COR-L47 (cell line): ENCODE data around the gene CCDC106.

Experiments
- DNase-seq: peaks from one replicate; lab custom pipeline; 2025; lab: John Stamatoyannopoulos, UW

The CCDC106 gene

DNA sequence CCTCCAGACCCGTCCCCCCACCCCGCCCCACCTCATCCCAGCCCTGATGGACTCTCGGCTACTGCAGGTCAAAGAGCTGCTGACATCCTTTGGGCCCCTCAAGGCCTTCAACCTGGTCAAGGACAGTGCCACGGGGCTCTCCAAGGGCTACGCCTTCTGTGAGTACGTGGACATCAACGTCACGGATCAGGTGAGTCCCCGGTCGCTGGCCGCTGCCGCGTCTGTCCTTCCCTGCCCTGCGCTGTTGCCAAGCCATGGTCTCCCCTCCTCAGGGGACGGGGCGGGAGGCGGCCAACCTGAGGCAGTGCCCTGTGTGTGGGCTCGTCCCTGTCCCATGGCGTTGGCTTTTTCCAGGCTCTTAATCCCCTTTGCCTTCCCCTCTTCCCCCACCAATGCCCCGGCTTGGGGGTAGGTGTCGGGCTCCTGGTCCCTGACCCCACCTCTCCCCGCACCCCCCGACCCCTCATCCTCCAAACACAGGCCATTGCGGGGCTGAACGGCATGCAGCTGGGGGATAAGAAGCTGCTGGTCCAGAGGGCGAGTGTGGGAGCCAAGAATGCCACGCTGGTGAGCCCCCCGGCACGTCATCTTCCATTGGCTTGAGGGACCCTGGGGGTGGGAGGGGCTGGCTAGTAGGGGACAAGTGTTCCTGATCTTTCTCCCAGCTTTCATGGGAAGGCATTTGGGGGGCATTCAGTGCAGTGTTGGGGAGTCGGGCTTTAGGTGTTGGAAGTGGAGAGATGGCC lies 20.8 kb downstream of the CCDC106 start:
- DNase-seq = no peak

DNA sequence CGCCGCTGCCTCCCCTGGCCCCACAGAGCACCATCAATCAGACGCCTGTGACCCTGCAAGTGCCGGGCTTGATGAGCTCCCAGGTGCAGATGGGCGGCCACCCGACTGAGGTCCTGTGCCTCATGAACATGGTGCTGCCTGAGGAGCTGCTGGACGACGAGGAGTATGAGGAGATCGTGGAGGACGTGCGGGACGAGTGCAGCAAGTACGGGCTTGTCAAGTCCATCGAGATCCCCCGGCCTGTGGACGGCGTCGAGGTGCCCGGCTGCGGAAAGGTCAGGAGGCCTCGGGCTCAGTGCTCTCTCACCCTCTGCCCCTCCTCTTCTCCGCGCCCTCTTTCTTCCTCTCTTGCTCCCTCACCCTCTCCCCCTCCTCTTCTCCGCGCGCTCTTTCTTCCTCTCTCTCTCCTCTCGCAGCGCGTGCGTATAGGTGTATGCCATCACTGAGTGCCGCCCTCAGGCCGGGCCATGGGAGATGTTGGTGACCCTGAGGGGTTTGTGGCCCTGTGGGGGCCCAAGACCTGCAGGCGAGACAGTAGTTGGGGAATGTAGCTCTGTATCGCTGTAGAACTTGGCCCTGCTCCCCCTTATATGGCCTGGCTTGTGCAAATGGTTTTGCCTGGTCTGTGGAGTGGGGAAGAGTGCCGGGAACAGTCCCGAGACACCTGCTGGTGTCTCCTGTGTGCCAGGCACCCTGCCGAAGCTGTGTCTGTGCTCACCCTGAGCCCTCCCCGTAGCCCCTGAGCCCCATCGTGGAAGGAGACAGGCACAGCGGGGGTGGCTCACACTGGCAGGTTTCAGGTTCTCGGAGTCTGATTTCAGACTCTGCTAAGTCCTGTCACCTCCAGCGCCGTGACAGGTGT lies 21.6 kb downstream of the CCDC106 start:
- DNase-seq = no peak

GRCh38 chr19:55670280-55671053 lies 22.5 kb downstream of the CCDC106 start:
- peak; percentile 52 for DNase-seq

DNA sequence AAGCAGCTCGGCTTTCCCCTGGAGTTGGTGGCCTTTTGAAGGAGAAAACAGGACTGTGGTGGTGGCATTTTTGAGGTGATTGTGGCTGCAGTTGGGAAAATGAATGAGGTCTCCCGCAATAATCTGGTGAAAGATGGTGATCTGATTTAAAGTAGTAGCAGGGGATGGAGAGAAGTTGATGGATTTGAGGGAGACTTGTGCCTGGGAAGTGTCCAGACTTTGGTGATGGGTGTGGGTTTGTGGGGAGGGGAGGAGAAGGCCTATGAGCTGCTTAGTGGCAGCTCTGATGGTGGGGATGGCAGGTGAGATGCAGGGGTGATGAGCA lies 23.0 kb downstream of the CCDC106 start:
- no peak for DNase-seq

DNA sequence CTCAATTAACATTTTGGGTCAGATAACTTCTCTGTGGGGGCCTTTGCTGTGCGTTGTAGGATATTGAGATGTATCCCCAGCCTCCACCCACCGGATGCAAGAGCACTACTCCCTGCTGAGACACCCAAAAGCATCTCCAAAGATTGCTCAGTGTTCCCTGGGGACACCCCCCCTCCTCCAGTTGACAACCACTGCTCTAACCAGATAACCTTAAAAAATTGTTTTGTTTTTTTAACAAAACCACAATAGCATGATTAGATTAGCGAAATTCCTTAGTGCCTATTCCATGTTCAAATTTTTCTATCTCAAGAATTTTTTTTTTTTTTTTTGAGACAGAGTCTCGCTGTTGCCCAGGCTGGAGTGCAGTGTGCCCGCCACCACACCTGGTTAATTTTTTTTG lies 24.4 kb downstream of the CCDC106 start:
- no peak for DNase-seq

DNA sequence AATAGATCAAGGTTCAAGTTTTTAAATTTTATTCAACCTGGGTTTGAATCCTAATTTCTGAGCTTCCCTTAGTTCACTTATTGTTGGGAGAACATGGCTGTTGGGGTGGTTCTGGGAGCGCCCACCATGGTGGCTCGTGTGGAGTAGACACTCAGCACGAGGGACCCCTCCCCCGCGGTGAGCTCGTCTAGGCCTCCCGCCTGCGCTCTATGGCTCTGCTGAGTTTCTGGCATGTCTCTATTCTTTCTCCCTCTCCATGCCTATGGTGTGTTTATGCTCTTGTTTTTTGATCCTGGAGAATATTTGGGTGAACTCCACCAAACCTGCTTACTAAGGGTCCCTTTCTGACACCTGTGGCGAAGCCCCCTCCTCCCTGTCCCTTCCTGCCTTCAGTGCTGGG lies 25.5 kb downstream of the CCDC106 start:
- DNase-seq = no peak

GRCh38 chr19:55673889-55674288 lies 25.9 kb downstream of the CCDC106 start:
- no peak for DNase-seq

GRCh38 chr19:55674459-55674840 lies 26.4 kb downstream of the CCDC106 start:
- no peak for DNase-seq

DNA sequence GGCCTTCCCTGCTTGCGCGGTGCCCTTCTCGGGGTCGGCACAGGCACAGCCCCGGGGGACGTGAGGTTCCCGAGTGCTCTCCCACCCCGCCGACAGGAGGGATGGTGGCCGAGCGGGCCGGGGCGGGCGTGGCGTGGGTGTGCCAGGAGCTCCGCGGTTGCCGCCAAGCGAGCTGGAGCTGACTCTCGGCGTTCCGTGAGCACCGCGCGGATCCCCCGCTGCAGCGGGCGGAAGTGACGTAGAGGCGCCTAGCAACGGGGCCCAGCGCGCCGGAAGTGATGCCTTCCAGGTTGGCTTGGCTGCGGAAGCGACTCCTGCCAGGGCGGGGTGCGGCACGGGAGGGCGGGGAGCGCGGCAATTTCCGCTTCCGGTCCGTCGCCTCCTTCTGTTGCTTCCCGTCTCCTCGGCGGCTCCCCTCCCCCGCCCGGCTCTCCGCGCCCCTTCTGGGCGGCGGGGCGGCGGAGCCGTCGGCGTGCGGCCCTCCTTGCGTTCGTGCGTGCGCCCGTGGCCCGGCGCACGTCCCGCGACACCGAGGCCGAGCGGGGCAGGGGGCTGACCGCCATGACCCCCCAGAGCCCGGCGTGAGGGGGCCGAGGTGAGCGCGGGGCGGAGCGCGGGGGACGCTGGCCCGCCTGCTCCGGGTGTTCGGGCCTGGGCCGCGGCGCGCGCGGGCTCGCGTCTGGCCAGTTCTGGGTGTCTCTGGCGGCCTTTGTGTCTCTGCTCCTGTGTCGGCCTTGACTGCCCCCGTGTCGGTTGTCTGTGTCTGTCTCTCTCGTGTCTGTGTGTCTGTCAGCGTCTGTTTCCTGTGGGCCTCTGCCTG lies 27.0 kb downstream of the CCDC106 start, which contains the start of gene EPN1:
EPN1 (plus strand) TSS at position 386 of the 820 bp plus-strand sequence. CDS start 3,402 bp downstream, outside the sequence.
- peak; percentile 98 for DNase-seq

- no peak for DNase-seq
Measured at GRCh38 chr19:55675661-55676354, 27.8 kb downstream of the CCDC106 start.

GRCh38 chr19:55676383-55676782 lies 28.4 kb downstream of the CCDC106 start:
- no peak for DNase-seq

DNA sequence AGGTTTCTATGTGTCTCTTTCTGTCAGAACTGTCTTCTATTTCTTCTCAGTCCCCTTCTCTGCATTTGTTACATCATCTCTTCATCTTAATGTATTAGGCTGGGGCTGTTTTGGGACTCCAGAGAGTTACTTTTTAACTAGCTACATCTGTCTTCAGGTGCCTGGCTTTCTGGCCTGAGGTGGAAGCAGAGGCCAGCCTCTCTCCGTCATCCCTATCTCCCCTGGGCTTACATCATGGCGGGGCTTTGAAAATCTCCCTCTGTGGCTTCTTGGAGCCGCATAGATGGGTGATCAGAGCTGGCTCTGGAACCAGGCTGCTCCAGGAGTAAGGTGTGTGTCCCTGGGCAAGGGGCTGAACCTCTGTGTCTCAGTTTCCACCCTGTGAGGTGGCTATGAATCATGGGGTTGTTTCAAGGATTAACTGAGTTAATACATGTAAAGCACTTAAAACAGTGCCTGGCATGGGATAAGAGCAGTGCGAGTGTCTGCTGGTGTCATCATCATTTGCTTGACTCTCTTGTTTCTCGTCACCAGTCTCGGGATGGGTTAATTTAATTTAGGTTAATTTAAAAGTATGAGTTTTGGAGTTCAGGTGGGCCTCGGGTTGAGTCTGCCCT lies 29.0 kb downstream of the CCDC106 start:
- DNase-seq = no peak

DNA sequence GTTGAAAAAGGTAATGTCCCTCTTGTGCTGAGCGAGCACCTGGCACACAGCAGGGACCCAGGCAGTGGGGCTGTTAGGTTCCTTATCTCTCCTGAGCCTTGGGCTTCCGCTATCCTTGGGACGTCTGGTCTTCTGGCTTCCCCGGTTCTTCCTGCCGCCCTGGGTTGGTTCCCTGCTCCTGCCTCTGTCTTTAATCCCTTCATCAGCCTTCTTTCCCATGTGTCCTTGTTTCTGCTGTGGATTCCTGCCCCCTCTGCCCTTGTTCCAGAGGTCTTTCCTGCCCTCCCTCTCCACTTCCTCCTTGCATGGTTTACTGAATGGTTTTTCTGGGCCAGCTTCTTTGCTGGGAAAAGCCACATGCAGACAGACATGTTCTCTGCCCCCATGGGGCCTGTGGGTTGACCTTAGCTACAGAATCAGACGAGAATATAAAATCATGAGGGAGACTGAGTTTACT lies 29.6 kb downstream of the CCDC106 start:
- DNase-seq = no peak

DNA sequence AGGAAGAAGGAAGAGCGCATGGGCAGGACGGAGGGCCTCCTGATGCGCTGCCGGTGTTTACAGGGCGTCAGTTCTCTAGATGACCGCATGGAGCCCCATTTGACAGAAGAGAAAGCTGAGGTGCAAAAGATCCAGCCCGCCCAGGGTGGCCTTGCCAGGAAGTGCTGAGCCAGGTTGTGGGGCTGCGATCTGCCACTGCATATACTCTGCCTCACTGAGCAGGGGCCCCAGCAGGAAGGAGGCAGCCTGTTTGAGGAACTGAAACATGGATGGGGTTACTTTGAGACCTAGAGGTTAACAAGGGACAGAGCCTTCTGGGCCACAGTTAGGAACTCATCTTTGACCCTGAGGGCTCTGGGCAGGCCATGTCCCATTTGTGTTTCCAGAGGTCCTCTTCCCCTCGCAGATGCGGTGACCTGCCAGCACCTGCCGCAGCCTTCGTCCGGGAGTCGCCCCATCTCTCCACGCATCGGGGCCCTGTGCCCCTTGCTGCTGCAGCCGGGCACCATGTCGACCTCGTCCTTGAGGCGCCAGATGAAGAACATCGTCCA lies 30.2 kb downstream of the CCDC106 start:
- DNase-seq = no peak

DNA sequence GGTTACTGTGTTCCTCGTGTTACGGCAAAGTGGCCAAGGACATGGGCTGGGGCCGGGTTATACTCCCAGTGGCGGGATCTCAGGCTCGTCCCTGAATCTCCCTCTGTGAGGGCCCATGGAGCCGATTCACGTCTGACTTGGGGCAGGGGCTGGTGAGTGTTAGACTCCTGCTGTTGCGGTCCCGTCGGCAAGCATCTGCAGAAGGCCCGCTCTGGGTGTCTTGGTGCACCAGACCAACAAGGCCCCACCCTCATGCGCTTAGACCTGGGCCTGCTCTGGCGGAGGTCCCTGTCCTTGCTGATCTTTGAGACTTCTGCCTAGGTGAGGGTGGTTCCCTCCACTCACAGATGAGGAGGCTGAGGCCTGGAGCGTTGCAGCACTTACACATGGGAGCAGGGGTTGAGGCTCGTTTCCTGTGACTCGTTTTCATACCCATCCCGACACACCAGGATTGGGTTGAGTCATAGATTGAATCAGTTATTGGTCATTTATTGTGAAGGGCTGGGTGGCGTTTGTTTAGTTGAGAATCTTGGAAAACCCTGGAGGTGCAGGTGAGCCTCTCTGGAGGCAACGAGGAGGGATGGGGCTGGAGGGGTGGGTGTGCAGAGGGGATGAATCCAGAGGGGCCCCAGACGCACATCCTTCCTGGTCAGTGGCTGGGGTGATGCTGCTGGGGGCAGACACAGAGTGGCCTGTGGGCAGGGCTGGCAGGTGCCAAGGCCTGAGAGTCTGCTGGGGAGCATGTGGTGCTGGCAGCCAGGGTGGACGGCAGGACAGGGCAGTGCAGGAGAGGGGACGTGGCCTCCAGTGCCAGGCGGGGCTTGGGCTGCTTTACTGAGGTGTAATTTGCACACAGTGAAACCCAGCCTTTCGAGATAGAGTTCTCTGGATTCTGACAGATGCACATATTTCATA lies 31.6 kb downstream of the CCDC106 start:
- DNase-seq = no peak

- no peak for DNase-seq
Measured at GRCh38 chr19:55680339-55681130, 32.5 kb downstream of the CCDC106 start.

DNA sequence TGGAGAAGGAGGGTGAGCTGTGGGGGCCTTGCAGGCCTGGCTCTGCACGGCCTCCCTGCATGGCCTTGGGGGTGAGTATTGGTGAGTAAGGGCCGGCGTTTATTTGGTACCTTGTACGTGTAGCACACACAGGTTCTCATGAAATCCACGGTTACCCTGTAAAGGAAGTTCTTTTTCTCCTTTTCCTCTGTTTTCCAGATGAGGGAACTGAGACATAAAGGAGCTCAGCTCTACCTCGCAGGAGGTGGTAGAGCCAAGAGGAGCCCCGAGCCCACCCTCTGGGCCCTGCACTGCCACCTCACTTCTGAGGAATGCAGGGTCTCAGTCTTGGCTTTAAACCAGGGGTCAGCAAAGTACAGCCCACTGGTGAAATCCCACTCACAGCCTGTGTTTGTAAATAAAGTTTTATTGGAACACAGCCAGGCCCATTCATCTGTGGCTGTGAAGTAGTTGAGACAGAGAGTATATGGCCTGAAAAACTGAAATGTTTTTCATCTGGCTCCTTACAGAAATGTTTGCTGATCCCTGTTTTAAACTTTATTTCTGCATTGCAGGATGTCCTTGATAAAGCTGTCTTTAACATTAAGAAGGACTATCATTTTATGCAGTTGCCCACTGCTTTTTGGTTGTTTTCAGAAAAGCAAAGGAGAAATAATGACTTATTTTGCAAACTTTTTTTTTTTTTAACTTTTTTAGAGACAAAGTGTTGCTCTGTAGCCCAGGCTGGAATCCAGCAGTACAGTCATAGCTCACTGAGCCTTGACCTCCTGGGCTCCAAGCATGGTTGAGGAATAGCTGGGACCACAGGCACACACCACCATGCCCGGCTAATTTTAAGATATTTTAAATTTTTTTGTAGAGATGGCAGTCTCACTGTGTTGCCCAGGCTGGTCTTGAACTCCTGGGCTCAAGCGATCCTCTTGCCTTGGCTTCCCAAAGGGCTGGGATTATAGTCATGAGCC lies 33.4 kb downstream of the CCDC106 start:
- no peak for DNase-seq
